Breast epithelium (tissue), 4 donors: ENCODE results near the gene LHFPL3. TPM values are rescaled to one million over a fixed set of nuclear protein-coding genes. Genes with fewer than 3 reads are reported as not detected.

Experiments
- DNase-seq, 2 donors: peaks; one replicate each; pipeline ENCODE4 v3.0.0-alpha.2; 2019; ENCODE audit warnings: low spot score in 2 of 2
- H3K27ac ChIP-seq, 2 donors: fragments of 200-600 bp; sonication (generic) in 1 of 2; one replicate each; pipeline ENCODE4 v1.5.1; 2016 to 2019; ENCODE audit warnings: mild to moderate bottlenecking in 1 of 2
- H3K27me3 ChIP-seq, 2 donors: fragments of 200-600 bp; sonication (generic) in 1 of 2; one replicate each; pipeline versions ENCODE4 v1.5.1 to v1.6.0; 2017 to 2019; ENCODE audit warnings: control low read depth in 1 of 2, mild to moderate bottlenecking in 1 of 2
- H3K36me3 ChIP-seq: fragments of 200-600 bp; one replicate; pipeline ENCODE4 v1.5.1; 2019
- H3K4me1 ChIP-seq, 2 donors: fragments of 200-600 bp; sonication (generic); one replicate each; pipeline ENCODE4 v1.5.1; 2016 to 2019; ENCODE audit warnings: control low read depth in 1 of 2
- H3K4me3 ChIP-seq, 3 donors: fragments of 200-600 bp; sonication (generic); 1 replicate in 2 of 3; 2 replicates in 1 of 3; pipeline ENCODE4 v1.5.1; 2016 to 2019; ENCODE audit warnings: mild to moderate bottlenecking in 3 of 3, moderate library complexity in 2 of 3
- H3K9me3 ChIP-seq, 2 donors: fragments of 200-600 bp; sonication (generic) in 1 of 2; one replicate each; pipeline ENCODE4 v1.5.1; 2016 to 2019; ENCODE audit warnings: control low read depth in 1 of 2
- POLR2A ChIP-seq: fragments of 450-650 bp; IDR thresholded peaks from one replicate; pipeline ENCODE4 v1.6.1; 2016; ENCODE audit warnings: antibody characterized with exemption, mild to moderate bottlenecking, moderate library complexity
- POLR2AphosphoS5 ChIP-seq, 3 donors: sonication (generic); formaldehyde crosslinking; IDR thresholded peaks; one replicate each; pipeline ENCODE4 v1.6.1; 2017; ENCODE audit warnings: antibody characterized with exemption in 3 of 3
- intact Hi-C: fragments of 100-400 bp; cut with DNase I; formaldehyde crosslinking; loops from one replicate; pipeline ENCODE4 v1.15.1; 2023; ENCODE audit warnings: low total_unique reads
- total RNA-seq, 3 donors: library from RNA; depleted of rRNA; stranded (reverse); fragments of >200 nt; gene quantifications; one replicate each; pipeline ENCODE4 v1.1.0, GENCODE V29; 2016
- TF ChIP-seq, protein P1 (sequence below), 3 donors: fragments of 450-650 bp; IDR thresholded peaks; one replicate each; pipeline ENCODE4 v1.5.1; 2016 to 2017; ENCODE audit warnings: antibody characterized with exemption in 3 of 3, mild to moderate bottlenecking in 3 of 3, moderate library complexity in 3 of 3

The LHFPL3 gene
- total RNA-seq, 3 donors from 2014 or later, result not detected

DNA sequence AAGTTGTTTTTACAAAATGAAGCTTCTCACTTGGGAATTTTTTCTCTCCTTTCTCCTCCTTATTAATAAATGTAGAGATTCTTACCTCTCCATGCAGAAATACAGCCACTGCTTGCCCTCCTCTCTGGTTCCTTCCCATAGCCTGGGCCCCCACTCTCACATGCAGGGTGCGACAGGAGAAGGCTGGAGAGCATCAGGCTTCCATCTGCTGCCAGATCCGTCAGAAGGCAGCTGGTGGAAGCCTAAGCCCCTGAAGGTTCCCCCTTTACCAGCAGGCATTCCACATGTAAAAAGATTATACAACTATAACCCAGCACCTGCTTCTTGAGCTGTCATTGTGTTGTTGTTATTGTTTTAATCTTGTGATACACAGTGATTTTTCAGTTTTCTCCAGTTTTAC, 314.2 kb downstream of the LHFPL3 start:
- no peaks in the 10 kb centered on the region for H3K27me3 ChIP-seq
- no peak overlapping the region for H3K27ac ChIP-seq
- no peak for DNase-seq
- H3K4me3 ChIP-seq, result no peak overlapping the region
- H3K4me1 ChIP-seq, result no peaks in the 10 kb centered on the region
- intact Hi-C loops, result no loop called here
- no peaks in the 10 kb centered on the region for H3K36me3 ChIP-seq
- no peaks in the 10 kb centered on the region for H3K9me3 ChIP-seq
- TF ChIP-seq, protein P1, sequence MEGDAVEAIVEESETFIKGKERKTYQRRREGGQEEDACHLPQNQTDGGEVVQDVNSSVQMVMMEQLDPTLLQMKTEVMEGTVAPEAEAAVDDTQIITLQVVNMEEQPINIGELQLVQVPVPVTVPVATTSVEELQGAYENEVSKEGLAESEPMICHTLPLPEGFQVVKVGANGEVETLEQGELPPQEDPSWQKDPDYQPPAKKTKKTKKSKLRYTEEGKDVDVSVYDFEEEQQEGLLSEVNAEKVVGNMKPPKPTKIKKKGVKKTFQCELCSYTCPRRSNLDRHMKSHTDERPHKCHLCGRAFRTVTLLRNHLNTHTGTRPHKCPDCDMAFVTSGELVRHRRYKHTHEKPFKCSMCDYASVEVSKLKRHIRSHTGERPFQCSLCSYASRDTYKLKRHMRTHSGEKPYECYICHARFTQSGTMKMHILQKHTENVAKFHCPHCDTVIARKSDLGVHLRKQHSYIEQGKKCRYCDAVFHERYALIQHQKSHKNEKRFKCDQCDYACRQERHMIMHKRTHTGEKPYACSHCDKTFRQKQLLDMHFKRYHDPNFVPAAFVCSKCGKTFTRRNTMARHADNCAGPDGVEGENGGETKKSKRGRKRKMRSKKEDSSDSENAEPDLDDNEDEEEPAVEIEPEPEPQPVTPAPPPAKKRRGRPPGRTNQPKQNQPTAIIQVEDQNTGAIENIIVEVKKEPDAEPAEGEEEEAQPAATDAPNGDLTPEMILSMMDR (IDR thresholded peaks at IDR 0.05), result no peak
- TF ChIP-seq POLR2AphosphoS5 (IDR thresholded peaks at IDR 0.05) (no peak), POLR2A (no peak)

- intact Hi-C loops, result no loop called here
- no peak overlapping the region for H3K27ac ChIP-seq
- no peak overlapping the region for H3K4me3 ChIP-seq
- no peak for DNase-seq
- H3K9me3 ChIP-seq, result no peaks in the 10 kb centered on the region
- H3K36me3 ChIP-seq, result no peaks in the 10 kb centered on the region
- no peaks in the 10 kb centered on the region for H3K4me1 ChIP-seq
- TF ChIP-seq, protein P1 (IDR thresholded peaks at IDR 0.05), result no peak
- TF ChIP-seq POLR2AphosphoS5 (IDR thresholded peaks at IDR 0.05) (no peak), POLR2A (no peak)
- peaks cover 0 to 3% of the 10 kb centered on the region in 2 donors for H3K27me3 ChIP-seq
Measured at GRCh38 chr7:104643587-104644217, 315.3 kb downstream of the LHFPL3 start.

DNA sequence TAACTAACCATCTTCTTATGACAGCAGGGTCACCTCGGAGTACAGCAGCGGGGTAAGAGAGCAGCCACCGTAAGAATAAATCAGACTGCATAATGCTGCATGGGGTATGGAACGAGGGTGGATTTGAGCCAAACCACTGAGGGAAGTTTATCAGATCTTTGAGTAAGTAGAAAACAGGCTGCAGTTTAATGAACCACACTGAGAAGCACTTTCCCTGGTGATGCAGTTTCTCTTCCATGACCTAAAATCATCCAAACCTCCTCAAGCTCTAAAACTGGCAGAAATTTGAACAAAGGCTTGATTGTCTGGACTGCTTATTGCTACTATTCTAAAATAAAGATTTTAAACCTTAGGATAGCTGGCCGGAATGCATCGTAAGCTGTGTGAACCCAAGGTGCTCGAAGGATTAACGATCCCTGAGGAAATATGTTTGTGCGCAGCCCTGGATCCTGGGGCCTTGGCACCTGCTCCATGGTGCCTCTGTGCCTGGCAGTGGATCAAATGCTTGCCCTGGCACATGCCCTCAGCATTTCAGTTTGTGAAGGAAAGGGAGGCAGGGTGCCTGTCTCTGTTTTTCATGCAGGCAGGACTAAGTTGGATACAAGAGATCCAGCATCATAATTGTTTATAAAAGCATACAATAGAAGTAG, 322.7 kb downstream of the LHFPL3 start:
- Histone ChIP-seq H3K9me3 (no peaks in the 10 kb centered on the region), H3K27ac (no peak overlapping the region), H3K4me1 (no peaks in the 10 kb centered on the region), H3K4me3 (no peak overlapping the region), H3K36me3 (no peaks in the 10 kb centered on the region), H3K27me3 (peaks cover 0 to 11% of the 10 kb centered on the region in 2 donors)
- TF ChIP-seq, protein P1 (IDR thresholded peaks at IDR 0.05), result no peak
- TF ChIP-seq POLR2AphosphoS5 (IDR thresholded peaks at IDR 0.05), result no peak
- TF ChIP-seq POLR2A, result no peak
- no peak for DNase-seq
- intact Hi-C loops, result no loop called here

DNA sequence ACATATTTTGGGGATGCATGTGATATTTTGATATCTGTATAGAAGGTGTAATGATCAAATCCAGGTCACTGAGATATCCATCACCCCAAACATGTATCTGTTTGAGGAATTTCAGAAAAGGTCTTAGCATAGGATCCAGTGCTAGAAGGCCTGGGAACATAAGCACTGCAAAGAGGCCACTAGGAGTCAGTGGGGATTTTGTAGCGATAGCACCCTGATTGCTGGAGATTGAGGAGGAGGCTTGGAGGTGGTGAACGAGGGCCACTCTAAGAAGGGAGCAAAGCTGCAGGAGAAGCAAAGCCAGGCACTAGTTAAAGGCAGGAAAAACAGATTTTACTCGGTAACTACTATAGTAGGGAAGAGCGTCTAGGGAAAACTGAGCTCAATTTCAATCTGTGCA, 324.0 kb downstream of the LHFPL3 start:
- no peak for DNase-seq
- intact Hi-C loops, result no loop called here
- TF ChIP-seq POLR2A, result no peak
- no peak for TF ChIP-seq POLR2AphosphoS5 (IDR thresholded peaks at IDR 0.05)
- TF ChIP-seq, protein P1 (IDR thresholded peaks at IDR 0.05), result no peak
- Histone ChIP-seq H3K36me3 (no peaks in the 10 kb centered on the region), H3K27me3 (peaks cover 0 to 11% of the 10 kb centered on the region in 2 donors), H3K27ac (no peak overlapping the region), H3K4me3 (no peak overlapping the region), H3K9me3 (no peaks in the 10 kb centered on the region), H3K4me1 (no peaks in the 10 kb centered on the region)

DNA sequence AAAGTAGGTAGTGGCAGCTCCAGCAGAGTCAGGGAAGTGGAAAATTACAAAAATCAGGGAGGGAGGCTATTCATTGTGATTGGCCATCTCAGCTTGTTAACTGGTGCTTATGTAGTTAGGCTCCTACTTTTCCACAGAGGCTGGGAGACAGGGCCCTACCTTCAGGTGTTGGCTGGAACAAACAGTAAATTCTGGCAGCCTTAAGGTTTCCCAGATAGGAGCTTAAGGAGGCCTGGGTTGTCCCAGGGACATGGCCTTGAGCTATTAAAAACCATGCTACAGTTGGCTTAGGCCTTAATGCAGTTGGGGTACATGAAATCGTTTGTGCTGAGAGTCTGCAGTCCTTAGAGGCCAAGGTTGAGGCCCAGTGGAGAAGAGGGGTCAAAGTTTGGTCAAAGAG, 324.5 kb downstream of the LHFPL3 start:
- no peak for DNase-seq
- no peak for TF ChIP-seq POLR2AphosphoS5 (IDR thresholded peaks at IDR 0.05)
- TF ChIP-seq, protein P1 (IDR thresholded peaks at IDR 0.05), result no peak
- no peak for TF ChIP-seq POLR2A
- Histone ChIP-seq H3K4me1 (no peaks in the 10 kb centered on the region), H3K27me3 (peaks cover 0 to 11% of the 10 kb centered on the region in 2 donors), H3K36me3 (no peaks in the 10 kb centered on the region), H3K4me3 (no peak overlapping the region), H3K27ac (no peak overlapping the region), H3K9me3 (no peaks in the 10 kb centered on the region)
- intact Hi-C loops, result no loop called here
